Activated T-cell treated with anti-CD3 and anti-CD28 coated beads, Interleukin-2, amount 50 U/mL, for 4 hours (primary cell): ENCODE results near the gene GARNL3. TPM values are rescaled to one million over a fixed set of nuclear protein-coding genes. Genes with fewer than 3 reads are reported as not detected.

Experiments
- ATAC-seq, 2 donors: fragments of 200-7000 bp; cut with Tn5 transposase; one replicate each; pipeline ENCODE4 v1.10.0; 2021
- DNase-seq: peaks from one replicate; pipeline ENCODE4 v3.0.0-alpha.2; 2020
- H3K27me3 Mint-ChIP-seq: one replicate; pipeline ENCODE4 v1.8.0; 2021; ENCODE audit warnings: low read depth, mixed read lengths
- H3K36me3 Mint-ChIP-seq: one replicate; pipeline ENCODE4 v1.8.0; 2022; ENCODE audit warnings: mixed read lengths; ENCODE audit not compliant: insufficient read depth
- H3K4me1 Mint-ChIP-seq: one replicate; pipeline ENCODE4 v1.8.0; 2021; ENCODE audit warnings: low read depth, mixed read lengths
- H3K4me3 Mint-ChIP-seq: one replicate; pipeline ENCODE4 v1.8.0; 2021; ENCODE audit warnings: mild to moderate bottlenecking, moderate library complexity, mixed read lengths
- H3K9me3 Mint-ChIP-seq: one replicate; pipeline ENCODE4 v1.8.0; 2021; ENCODE audit warnings: mixed read lengths
- total RNA-seq, 3 donors: library from RNA; stranded (reverse); gene quantifications; one replicate each; pipeline ENCODE4 v1.2.1, GENCODE V29; 2021

GARNL3 gene
- 1 to 10 TPM in 1 of 3 donors, under 1 TPM in 2; 0.66 to 1.5 (median 0.66) TPM for total RNA-seq

- H3K27me3 Mint-ChIP-seq, result peaks cover 4% of the 10 kb centered on the region
- H3K4me3 Mint-ChIP-seq, result no peak within 1 kb of the TSS
- peaks cover 1% of the 10 kb centered on the region for H3K36me3 Mint-ChIP-seq
- no peaks in the 10 kb centered on the region for H3K4me1 Mint-ChIP-seq
- H3K9me3 Mint-ChIP-seq, result no peaks in the 10 kb centered on the region
- ATAC-seq (no peak), DNase-seq (no peak)
These were observed at the start of gene GARNL3 for GRCh38 chr9:127264462-127265219. GARNL3 (plus strand) TSS chr9:127264774; CDS start chr9:127264878, 104 bp downstream.

GRCh38 chr9:127215268-127216209 is 49.0 kb upstream of the GARNL3 start:
- no peaks in the 10 kb centered on the region for H3K36me3 Mint-ChIP-seq
- H3K4me1 Mint-ChIP-seq, result peaks cover 4% of the 10 kb centered on the region
- H3K4me3 Mint-ChIP-seq, result no peak overlapping the region
- no peaks in the 10 kb centered on the region for H3K9me3 Mint-ChIP-seq
- DNase-seq (no peak), ATAC-seq (no peak)
- peaks cover 3% of the 10 kb centered on the region for H3K27me3 Mint-ChIP-seq

- H3K4me1 Mint-ChIP-seq, result peaks cover 4% of the 10 kb centered on the region
- no peak for ATAC-seq
- no peak overlapping the region for H3K4me3 Mint-ChIP-seq
- H3K9me3 Mint-ChIP-seq, result no peaks in the 10 kb centered on the region
- H3K36me3 Mint-ChIP-seq, result no peaks in the 10 kb centered on the region
- peaks cover 3% of the 10 kb centered on the region for H3K27me3 Mint-ChIP-seq
- DNase-seq, result no peak
These were observed 48.2 kb upstream of the GARNL3 start for GRCh38 chr9:127216210-127216887.

- no peak for ATAC-seq
- no peaks in the 10 kb centered on the region for H3K36me3 Mint-ChIP-seq
- H3K27me3 Mint-ChIP-seq, result peaks cover 3% of the 10 kb centered on the region
- H3K4me3 Mint-ChIP-seq, result no peak overlapping the region
- DNase-seq, result no peak
- no peaks in the 10 kb centered on the region for H3K9me3 Mint-ChIP-seq
- H3K4me1 Mint-ChIP-seq, result peaks cover 9% of the 10 kb centered on the region
These were observed 47.7 kb upstream of the GARNL3 start for GRCh38 chr9:127216888-127217217.

- Mint-ChIP-seq H3K4me3 (no peak overlapping the region), H3K9me3 (no peaks in the 10 kb centered on the region), H3K27me3 (peaks cover 3% of the 10 kb centered on the region), H3K4me1 (peaks cover 19% of the 10 kb centered on the region), H3K36me3 (no peaks in the 10 kb centered on the region)
- DNase-seq, result no peak
- ATAC-seq, result no peak
These were observed 45.8 kb upstream of the GARNL3 start for GRCh38 chr9:127218818-127219217.

GRCh38 chr9:127219520-127219919 is 45.1 kb upstream of the GARNL3 start:
- H3K4me1 Mint-ChIP-seq, result peaks cover 23% of the 10 kb centered on the region
- H3K27me3 Mint-ChIP-seq, result peaks cover 3% of the 10 kb centered on the region
- no peaks in the 10 kb centered on the region for H3K36me3 Mint-ChIP-seq
- H3K4me3 Mint-ChIP-seq, result no peak overlapping the region
- DNase-seq, result no peak
- no peak for ATAC-seq
- H3K9me3 Mint-ChIP-seq, result no peaks in the 10 kb centered on the region

- Mint-ChIP-seq H3K36me3 (no peaks in the 10 kb centered on the region), H3K4me1 (peaks cover 30% of the 10 kb centered on the region), H3K9me3 (no peaks in the 10 kb centered on the region), H3K27me3 (no peaks in the 10 kb centered on the region), H3K4me3 (no peak overlapping the region)
- DNase-seq (no peak), ATAC-seq (no peak)
These were observed 42.9 kb upstream of the GARNL3 start for GRCh38 chr9:127221695-127222094.

GRCh38 chr9:127222388-127223095 is 42.0 kb upstream of the GARNL3 start:
- DNase-seq (no peak), ATAC-seq (no peak)
- Mint-ChIP-seq H3K36me3 (no peaks in the 10 kb centered on the region), H3K4me3 (no peak overlapping the region), H3K9me3 (no peaks in the 10 kb centered on the region), H3K4me1 (peaks cover 30% of the 10 kb centered on the region), H3K27me3 (no peaks in the 10 kb centered on the region)

GRCh38 chr9:127223266-127223665 is 41.3 kb upstream of the GARNL3 start:
- DNase-seq (no peak), ATAC-seq (no peak)
- Mint-ChIP-seq H3K4me3 (no peak overlapping the region), H3K4me1 (peaks cover 30% of the 10 kb centered on the region), H3K36me3 (no peaks in the 10 kb centered on the region), H3K9me3 (no peaks in the 10 kb centered on the region), H3K27me3 (peaks cover 2% of the 10 kb centered on the region)

GRCh38 chr9:127223810-127224177 is 40.8 kb upstream of the GARNL3 start:
- no peak for ATAC-seq
- Mint-ChIP-seq H3K9me3 (no peaks in the 10 kb centered on the region), H3K4me1 (peaks cover 30% of the 10 kb centered on the region), H3K36me3 (no peaks in the 10 kb centered on the region), H3K4me3 (peak overlapping the region; percentile 77), H3K27me3 (peaks cover 2% of the 10 kb centered on the region)
- DNase-seq, result no peak

- no peaks in the 10 kb centered on the region for H3K36me3 Mint-ChIP-seq
- DNase-seq (peak; percentile 84), ATAC-seq (peak; percentile 75)
- H3K4me1 Mint-ChIP-seq, result peaks cover 30% of the 10 kb centered on the region
- peaks cover 2% of the 10 kb centered on the region for H3K27me3 Mint-ChIP-seq
- H3K9me3 Mint-ChIP-seq, result no peaks in the 10 kb centered on the region
- H3K4me3 Mint-ChIP-seq, result peak overlapping the region; percentile 77
These were observed 40.2 kb upstream of the GARNL3 start for GRCh38 chr9:127224178-127224882.

- H3K36me3 Mint-ChIP-seq, result no peaks in the 10 kb centered on the region
- DNase-seq, result peak; percentile 95
- H3K4me3 Mint-ChIP-seq, result peak overlapping the region; percentile 77
- peak; percentile 84 to 85 for ATAC-seq
- peaks cover 5% of the 10 kb centered on the region for H3K27me3 Mint-ChIP-seq
- H3K9me3 Mint-ChIP-seq, result no peaks in the 10 kb centered on the region
- H3K4me1 Mint-ChIP-seq, result peaks cover 30% of the 10 kb centered on the region
These were observed 39.5 kb upstream of the GARNL3 start for GRCh38 chr9:127224883-127225739.
